GM12875 (cell line): ENCODE data around the gene SLCO6A1.

ENCODE experiments used
- H3K4me3 ChIP-seq: one replicate; pipeline ENCODE4 v1.5.1; 2011; ENCODE audit warnings: low read depth, low read length, control low read depth
- CTCF ChIP-seq: IDR thresholded peaks from 2 replicates; pipeline ENCODE4 v1.5.1; 2011; ENCODE audit warnings: low read depth, mild to moderate bottlenecking, control low read depth, inconsistent platforms, low read length, moderate library complexity, borderline replicate concordance; ENCODE audit not compliant: insufficient read depth

SLCO6A1 gene

GRCh38 chr5:102537011-102537410 lies 38.2 kb upstream of the SLCO6A1 start:
- TF ChIP-seq CTCF: no peak
- no peak overlapping the region for H3K4me3 ChIP-seq

- TF ChIP-seq CTCF: no peak
- no peak overlapping the region for H3K4me3 ChIP-seq
Measured at GRCh38 chr5:102536323-102536928, 37.6 kb upstream of the SLCO6A1 start.

- no peak for TF ChIP-seq CTCF
- H3K4me3 ChIP-seq: no peak overlapping the region
Measured at GRCh38 chr5:102532123-102532522, 33.3 kb upstream of the SLCO6A1 start.

GRCh38 chr5:102531506-102531905 lies 32.7 kb upstream of the SLCO6A1 start:
- no peak overlapping the region for H3K4me3 ChIP-seq
- TF ChIP-seq CTCF: no peak

- no peak overlapping the region for H3K4me3 ChIP-seq
- TF ChIP-seq CTCF: no peak
Measured at GRCh38 chr5:102529447-102529846, 30.6 kb upstream of the SLCO6A1 start.

- TF ChIP-seq CTCF: no peak
- H3K4me3 ChIP-seq: no peak overlapping the region
Measured at GRCh38 chr5:102529031-102529430, 30.2 kb upstream of the SLCO6A1 start.

GRCh38 chr5:102528600-102528999 lies 29.8 kb upstream of the SLCO6A1 start:
- TF ChIP-seq CTCF: no peak
- H3K4me3 ChIP-seq: no peak overlapping the region
